Activated B cell treated with CpG ODN at 0.5 μM for 24 hours (primary cell): ENCODE data around the gene CTBP1. TPM values are rescaled to one million over a fixed set of nuclear protein-coding genes. Genes with fewer than 3 reads are reported as not detected.

Experiments
- ATAC-seq: fragments of 200-7000 bp; cut with Tn5 transposase; one replicate; pipeline ENCODE4 v1.10.0; 2021; ENCODE audit warnings: low read depth, mild to moderate bottlenecking, moderate library complexity
- CTCF ChIA-PET: fragments of 350-600 bp; sonication (Branson Sonifier 250); formaldehyde crosslinking; loops from one replicate; lab custom pipeline; 2021; ENCODE audit warnings: antibody characterized with exemption; lab: Charles Lee
- POLR2A ChIA-PET: fragments of 350-600 bp; sonication (Branson Sonifier 250); formaldehyde crosslinking; loops from one replicate; lab custom pipeline; 2021; ENCODE audit warnings: antibody characterized with exemption; lab: Charles Lee
- DNase-seq: peaks from one replicate; pipeline ENCODE4 v3.0.0; 2022
- H3K27ac Mint-ChIP-seq: one replicate; pipeline ENCODE4 v1.8.0; 2020; ENCODE audit warnings: mixed read lengths
- H3K27me3 Mint-ChIP-seq: one replicate; pipeline ENCODE4 v1.8.0; 2021; ENCODE audit warnings: mixed read lengths
- H3K36me3 Mint-ChIP-seq: one replicate; pipeline ENCODE4 v1.8.0; 2021; ENCODE audit warnings: low read depth, mixed read lengths
- H3K4me1 Mint-ChIP-seq: one replicate; pipeline ENCODE4 v1.8.0; 2021; ENCODE audit warnings: mixed read lengths
- H3K4me3 Mint-ChIP-seq: one replicate; pipeline ENCODE4 v1.8.0; 2020; ENCODE audit warnings: mild to moderate bottlenecking, mixed read lengths
- H3K9me3 Mint-ChIP-seq: one replicate; pipeline ENCODE4 v1.8.0; 2020; ENCODE audit warnings: mixed read lengths
- intact Hi-C: fragments of 100-400 bp; cut with micrococcal nuclease; formaldehyde crosslinking; loops from one replicate; pipeline ENCODE4 v1.15.1; 2024
- total RNA-seq: library from RNA; stranded (reverse); gene quantifications from 2 replicates; pipeline ENCODE4 v1.2.3, GENCODE V29; 2022
- TF ChIP-seq, protein P1 (sequence below): fragments of 200-600 bp; IDR thresholded peaks from one replicate; pipeline ENCODE4 v1.8.0; 2022; ENCODE audit warnings: antibody characterized with exemption, mild to moderate bottlenecking

Gene CTBP1
- total RNA-seq, 1 donor from 2014 or later = 175 TPM

DNA sequence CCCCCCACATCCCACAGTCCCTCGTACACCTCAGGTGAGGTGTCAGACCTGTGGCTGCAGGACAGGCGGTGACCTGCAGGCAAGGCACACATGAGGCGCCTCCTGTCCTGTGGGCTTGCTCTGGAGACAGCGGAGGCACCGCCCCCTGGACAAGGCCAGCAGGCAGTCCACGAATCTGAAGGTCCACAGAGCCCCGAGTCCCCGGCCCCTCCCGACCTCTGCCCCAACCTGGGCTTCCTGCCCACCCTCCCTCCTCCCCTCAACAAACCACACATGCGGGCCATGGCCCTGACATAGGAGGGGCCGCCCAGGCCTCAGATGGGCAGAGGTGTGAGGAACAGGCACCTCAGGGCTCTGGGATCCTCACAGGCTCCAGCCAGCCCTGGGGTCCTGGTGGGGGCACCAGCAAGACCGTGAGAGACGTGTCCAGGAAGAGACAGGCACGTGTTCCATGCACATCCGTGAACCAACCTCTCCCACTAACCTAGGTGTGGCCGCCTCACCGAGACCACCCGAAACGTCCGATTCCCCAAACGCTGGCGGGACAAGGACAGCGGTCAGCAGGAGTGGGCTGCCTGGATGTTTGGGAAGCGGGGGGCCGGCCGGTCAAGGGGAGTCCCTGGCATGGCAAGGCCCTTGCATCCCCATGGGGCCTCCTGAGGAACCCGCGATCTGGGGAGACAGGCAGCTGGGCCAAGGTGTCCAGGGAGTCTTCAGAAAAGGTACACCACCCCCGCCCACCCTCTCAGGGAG is 25.8 kb downstream of the CTBP1 start:
- no peaks in the 10 kb centered on the region for H3K27me3 Mint-ChIP-seq
- ATAC-seq (no peak), DNase-seq (no peak)
- peaks cover 65% of the 10 kb centered on the region for H3K36me3 Mint-ChIP-seq
- peaks cover 37% of the 10 kb centered on the region for H3K4me1 Mint-ChIP-seq
- no peak overlapping the region for H3K4me3 Mint-ChIP-seq
- ChIA-PET POLR2A (no interaction called here), CTCF (no interaction called here)
- TF ChIP-seq, protein P1, sequence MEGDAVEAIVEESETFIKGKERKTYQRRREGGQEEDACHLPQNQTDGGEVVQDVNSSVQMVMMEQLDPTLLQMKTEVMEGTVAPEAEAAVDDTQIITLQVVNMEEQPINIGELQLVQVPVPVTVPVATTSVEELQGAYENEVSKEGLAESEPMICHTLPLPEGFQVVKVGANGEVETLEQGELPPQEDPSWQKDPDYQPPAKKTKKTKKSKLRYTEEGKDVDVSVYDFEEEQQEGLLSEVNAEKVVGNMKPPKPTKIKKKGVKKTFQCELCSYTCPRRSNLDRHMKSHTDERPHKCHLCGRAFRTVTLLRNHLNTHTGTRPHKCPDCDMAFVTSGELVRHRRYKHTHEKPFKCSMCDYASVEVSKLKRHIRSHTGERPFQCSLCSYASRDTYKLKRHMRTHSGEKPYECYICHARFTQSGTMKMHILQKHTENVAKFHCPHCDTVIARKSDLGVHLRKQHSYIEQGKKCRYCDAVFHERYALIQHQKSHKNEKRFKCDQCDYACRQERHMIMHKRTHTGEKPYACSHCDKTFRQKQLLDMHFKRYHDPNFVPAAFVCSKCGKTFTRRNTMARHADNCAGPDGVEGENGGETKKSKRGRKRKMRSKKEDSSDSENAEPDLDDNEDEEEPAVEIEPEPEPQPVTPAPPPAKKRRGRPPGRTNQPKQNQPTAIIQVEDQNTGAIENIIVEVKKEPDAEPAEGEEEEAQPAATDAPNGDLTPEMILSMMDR = no peak
- intact Hi-C loops = no loop called here
- no peaks in the 10 kb centered on the region for H3K9me3 Mint-ChIP-seq
- H3K27ac Mint-ChIP-seq = no peak overlapping the region

GRCh38 chr4:1222036-1222789 is 26.7 kb downstream of the CTBP1 start:
- no peak for ATAC-seq
- CTCF ChIA-PET = no interaction called here
- Mint-ChIP-seq H3K27me3 (no peaks in the 10 kb centered on the region), H3K27ac (no peak overlapping the region), H3K36me3 (peaks cover 56% of the 10 kb centered on the region), H3K4me1 (peaks cover 43% of the 10 kb centered on the region), H3K4me3 (no peak overlapping the region), H3K9me3 (no peaks in the 10 kb centered on the region)
- POLR2A ChIA-PET = interaction anchor here (1.0 kb wide), 1 partner anchor 69 kb away, joined by 3 read pairs; no protein-coding TSS in a partner anchor
- TF ChIP-seq, protein P1 = no peak
- intact Hi-C loops = no loop called here
- DNase-seq = no peak

DNA sequence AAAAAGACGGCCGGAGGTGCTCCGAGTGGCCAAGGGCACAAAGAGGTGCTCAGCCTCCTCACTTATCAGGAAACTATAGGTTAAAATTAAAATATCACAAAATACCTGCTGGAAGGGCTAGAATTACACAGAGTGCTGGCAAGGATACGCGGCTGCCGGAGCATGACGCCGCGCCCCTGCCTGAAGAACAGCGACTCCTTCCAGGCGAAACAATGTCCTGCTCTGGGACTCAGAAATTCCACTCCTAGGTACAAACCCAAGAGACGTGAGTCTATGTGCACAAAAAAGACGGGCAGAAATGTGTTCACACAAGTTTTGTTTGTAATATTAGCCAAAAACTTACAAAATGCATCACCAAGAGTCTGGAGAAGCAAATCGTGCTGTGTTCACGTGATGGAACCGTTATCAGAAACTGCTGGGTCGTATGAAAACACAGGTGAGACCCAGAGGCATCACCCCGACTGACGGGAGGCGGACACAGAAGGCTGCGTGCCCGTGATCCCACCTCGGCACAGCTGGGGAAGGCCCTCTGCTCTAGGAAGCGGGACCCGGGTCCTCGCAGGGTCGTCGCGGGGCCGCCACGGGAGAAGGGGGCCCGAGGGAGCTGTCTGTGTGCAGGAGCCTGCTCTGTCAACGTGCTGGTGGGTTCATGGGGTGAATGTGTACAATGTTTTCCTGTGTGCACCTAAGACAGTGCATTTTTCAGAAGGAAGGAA is 27.6 kb downstream of the CTBP1 start:
- Mint-ChIP-seq H3K36me3 (peaks cover 50% of the 10 kb centered on the region), H3K4me1 (peaks cover 52% of the 10 kb centered on the region), H3K27me3 (no peaks in the 10 kb centered on the region), H3K9me3 (no peaks in the 10 kb centered on the region), H3K4me3 (no peak overlapping the region), H3K27ac (peak overlapping the region; percentile 47)
- no peak for ATAC-seq
- POLR2A ChIA-PET = interaction anchor here (0.6 to 1.0 kb wide), 2 partner anchors 70 to 439 kb away, joined by 3 read pairs; no protein-coding TSS in a partner anchor
- CTCF ChIA-PET = no interaction called here
- DNase-seq = no peak
- TF ChIP-seq, protein P1 = no peak
- intact Hi-C loops = no loop called here

GRCh38 chr4:1220566-1220965 is 28.4 kb downstream of the CTBP1 start:
- DNase-seq = no peak
- Mint-ChIP-seq H3K27me3 (no peaks in the 10 kb centered on the region), H3K27ac (no peak overlapping the region), H3K4me1 (peaks cover 59% of the 10 kb centered on the region), H3K9me3 (no peaks in the 10 kb centered on the region), H3K36me3 (peaks cover 47% of the 10 kb centered on the region), H3K4me3 (no peak overlapping the region)
- intact Hi-C loops = no loop called here
- TF ChIP-seq, protein P1 = no peak
- CTCF ChIA-PET = no interaction called here
- POLR2A ChIA-PET = interaction anchor here (0.7 to 4.4 kb wide), 2 partner anchors 28 to 63 kb away, joined by 4 to 21 read pairs; partner anchors contain the start of gene CTBP1
- ATAC-seq = no peak
